HG03520 (cell line): ENCODE results near the gene PHF19.

Source experiments
- ATAC-seq: cut with Tn5 transposase; IDR thresholded peaks from one replicate; pipeline ENCODE4 v1.9.1; 2021; ENCODE audit warnings: mild to moderate bottlenecking, moderate library complexity; ENCODE audit not compliant: unreplicated experiment

The PHF19 gene

DNA sequence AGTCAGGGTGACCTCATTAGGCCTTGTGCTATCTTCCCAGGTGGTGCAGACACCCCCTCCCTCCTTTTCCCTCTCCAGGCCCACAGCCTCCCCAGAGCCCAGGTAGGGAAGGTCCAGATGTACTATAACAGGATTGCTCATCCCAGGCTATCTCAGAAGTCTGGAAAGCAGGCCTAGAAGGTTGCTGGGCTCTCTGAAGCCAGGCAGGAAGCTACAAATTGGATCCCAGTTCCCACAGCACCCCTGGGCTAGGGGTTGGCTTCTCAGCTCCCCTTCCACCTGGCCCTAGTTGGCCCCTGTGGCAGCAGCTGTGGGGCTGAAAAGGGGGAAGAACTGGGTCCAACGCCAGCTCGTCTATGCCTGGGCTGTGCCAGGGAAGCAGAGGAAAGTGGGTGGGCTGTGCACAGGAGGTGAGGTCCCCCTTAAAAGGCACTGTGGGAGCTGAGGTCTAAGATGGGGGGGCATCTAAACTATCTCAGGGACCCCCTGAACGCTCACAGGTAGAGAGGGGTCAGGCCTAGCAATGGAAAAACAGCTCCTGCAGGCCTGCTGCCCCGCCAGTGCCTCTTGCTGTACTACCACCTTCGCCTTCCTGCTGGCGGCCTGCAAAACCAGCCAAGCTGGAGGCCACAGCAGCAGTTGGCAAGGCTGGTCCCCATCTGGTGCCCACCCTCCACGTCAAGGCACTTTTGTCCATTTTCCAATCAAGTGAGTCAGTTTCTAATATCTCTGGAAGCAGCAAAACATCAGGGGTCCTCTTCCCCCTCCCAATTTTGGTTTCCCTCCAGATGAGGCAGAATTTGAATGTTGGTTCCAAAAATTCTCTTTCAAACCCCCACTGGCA is 20.9 kb downstream of the PHF19 start:
- ATAC-seq: no peak

DNA sequence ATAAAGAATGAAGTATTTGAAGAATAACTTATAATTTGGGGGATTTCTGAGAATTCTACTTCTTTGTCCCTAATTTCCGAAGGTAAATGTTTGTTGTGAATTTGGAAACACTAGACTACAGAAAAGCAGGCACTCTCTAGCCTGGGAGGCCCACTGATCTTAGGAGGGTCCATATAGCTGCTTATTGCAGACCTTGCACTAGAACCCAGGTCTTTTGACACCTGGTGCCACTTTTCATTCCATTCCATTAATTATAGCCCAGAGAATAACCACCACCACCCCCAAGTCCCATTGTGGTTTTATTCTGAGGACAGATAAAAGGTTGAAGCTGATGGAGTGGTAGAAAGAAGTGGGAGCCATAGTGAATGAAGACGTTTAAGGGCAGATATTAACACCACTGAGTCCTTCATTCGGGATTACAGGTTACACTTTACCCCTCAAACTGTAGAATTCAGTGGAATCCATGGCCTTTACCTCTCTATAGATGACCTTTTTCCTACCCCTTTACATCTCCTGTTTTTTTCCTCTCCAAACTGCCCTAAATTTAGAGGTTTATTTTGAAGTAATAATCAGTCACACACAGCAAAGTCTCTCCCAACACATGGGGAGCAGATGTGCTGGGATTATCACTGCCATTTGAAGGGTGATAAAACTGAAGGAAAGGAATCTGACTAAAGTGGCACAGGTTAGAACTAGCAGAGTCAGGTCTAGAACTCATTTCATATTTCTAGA is 22.2 kb downstream of the PHF19 start:
- no peak for ATAC-seq

DNA sequence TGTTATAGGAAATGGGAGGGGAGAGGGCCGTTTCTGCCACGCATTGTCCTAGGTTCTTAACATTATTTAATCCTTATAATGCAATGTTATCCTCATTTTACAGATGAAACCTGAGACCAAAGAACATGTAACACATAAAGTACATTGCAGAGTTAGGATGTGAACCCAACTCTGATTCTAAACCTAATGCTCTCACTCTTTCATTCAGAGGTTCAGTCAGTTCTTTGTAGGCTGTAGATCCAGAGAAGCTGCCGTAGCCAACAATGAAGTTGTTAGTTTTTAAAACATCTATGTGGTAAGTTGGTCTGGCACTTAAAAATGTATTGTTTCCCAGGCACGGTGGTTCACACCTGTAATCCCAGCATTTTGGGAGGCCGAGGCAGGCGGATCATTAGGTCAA is 23.8 kb downstream of the PHF19 start:
- ATAC-seq: no peak

DNA sequence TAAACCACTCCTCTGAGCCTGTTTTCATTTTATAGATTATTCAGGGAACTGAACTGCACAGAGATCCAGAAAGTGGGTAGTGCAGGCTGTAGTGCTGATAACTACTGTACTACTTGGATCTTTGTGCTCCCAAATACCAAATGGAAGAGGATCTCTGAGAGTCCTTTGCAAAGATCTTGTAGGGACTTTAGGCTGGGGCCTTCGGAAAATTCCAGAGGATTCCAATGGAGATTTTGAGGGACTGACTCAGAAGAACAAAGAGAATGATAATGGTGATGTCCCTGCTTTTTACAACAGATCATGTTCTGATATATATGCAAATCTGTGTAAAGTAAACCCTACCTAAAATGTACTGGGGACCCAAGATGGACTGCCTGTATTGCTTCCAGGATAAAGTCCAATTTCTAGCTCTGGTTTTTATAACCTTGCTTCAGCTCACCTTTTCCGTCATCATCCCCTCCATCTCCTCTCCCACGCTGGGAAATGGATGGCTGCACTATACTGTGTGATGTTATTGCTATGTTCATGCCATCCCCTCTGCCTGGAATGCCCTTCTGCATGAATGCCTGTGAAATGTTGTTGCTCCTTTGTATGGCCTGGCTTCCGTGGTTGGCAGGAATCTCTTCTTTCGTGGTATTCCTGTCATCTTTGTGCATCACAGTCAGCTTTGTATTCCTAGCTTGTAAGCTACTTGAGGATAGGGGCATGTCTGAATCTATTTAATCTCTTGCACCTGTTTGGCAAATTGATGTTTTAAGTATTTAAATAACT is 24.6 kb downstream of the PHF19 start:
- no peak for ATAC-seq

DNA sequence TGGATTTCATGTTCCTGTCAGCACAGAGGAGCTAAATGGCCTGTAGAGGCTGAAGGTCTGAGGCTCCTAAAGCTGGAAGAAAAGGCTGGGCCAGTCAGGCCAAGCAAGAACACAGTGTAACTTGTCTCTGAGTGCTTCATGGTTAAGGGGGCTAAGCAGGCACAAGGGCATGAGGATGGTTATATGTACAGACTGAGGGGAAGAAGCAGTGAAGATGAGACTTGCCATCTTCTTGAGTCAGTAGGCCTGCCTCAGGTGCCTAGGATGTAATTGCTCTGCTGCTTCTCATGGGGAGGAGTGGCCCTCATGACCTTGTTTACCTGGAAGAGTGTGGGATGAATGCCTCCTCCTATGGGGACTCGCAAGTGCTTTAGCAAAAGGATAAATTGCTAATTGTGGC is 25.5 kb downstream of the PHF19 start:
- no peak for ATAC-seq

DNA sequence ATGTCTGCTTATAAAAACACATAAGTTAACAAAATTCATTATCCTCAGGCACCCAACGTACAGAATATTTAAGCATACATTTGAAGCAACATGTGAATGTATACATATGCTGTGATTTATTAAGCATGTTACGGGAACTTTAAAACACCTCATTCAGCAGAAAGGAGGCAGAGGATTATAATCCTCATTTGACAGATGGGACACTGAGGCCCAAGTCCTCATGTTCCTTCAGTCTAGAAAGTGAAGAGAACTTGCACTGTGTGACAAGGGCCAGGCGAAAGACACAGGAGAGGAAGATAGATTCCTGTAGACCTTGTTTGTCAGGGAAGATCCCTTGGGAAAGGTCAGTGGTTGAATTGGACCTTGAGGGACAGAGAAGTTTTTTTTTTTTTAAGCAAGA is 26.7 kb downstream of the PHF19 start:
- ATAC-seq: no peak

DNA sequence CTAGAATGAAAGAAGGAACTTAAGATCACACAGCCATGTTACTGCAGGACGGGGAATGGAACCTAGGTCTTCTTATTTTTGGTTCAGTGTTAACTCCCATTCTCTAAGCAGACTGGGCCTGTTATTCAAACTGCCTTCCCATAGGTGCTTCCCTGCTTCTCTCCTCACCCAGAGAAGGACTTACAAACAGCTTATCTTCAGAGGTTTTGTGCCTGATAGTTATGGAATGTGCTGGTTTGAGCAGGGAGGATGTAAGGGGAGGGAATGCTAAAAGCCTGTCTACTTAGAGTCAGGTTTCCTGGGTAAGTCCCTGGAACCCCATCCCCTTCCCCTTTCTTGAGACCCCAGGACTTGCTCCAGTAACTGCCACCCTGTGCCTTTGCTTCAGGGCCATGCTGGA is 30.1 kb downstream of the PHF19 start:
- no peak for ATAC-seq

DNA sequence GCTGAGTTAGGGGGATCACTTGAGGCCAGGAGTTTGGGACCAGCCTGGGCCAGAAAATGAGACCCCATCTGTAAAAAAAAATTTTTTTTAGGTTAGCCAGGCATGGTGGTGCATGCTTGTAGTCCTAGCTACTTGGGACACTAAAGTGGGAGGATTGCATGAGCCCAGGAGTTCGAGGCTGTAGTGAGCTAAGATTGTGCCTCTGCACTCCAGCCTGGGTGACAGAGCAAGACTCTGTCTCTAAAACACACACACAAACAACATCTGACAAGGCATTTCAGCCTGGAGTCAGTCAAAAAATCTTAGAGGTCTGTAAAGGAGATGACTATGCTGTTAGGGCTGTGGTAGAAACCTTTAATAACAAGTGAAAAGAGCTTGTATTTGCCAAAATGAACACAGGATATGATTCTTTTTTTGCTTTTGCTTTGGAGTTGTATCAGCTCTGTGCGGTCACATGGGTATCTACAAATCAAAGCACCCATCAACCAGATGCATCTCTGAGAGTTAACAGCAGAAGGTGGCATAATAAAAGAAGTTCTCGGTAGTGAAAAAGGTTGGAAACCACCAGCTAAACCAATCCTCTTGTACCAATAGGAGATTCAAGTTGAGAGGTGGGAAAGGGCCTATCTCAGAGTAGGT is 30.6 kb downstream of the PHF19 start:
- no peak for ATAC-seq

DNA sequence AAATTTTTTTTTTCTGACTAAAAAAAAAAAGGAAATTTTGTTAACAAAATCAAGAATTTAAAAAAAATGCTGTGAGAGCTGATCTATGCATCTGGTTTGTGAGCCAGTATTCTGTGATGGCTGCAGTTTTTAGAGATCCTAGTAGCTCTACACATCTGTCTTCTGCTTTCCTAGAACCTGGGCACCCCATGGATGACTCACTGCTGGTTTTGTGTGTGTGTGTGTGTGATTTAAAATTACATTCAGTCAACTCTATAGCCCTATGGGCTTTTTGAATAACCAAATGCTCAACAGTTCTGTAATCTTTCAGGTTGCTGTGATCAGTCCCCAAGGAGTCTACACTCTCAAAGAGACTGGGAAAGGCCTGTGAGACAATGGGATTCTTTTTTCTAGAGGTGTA is 31.7 kb downstream of the PHF19 start:
- no peak for ATAC-seq

DNA sequence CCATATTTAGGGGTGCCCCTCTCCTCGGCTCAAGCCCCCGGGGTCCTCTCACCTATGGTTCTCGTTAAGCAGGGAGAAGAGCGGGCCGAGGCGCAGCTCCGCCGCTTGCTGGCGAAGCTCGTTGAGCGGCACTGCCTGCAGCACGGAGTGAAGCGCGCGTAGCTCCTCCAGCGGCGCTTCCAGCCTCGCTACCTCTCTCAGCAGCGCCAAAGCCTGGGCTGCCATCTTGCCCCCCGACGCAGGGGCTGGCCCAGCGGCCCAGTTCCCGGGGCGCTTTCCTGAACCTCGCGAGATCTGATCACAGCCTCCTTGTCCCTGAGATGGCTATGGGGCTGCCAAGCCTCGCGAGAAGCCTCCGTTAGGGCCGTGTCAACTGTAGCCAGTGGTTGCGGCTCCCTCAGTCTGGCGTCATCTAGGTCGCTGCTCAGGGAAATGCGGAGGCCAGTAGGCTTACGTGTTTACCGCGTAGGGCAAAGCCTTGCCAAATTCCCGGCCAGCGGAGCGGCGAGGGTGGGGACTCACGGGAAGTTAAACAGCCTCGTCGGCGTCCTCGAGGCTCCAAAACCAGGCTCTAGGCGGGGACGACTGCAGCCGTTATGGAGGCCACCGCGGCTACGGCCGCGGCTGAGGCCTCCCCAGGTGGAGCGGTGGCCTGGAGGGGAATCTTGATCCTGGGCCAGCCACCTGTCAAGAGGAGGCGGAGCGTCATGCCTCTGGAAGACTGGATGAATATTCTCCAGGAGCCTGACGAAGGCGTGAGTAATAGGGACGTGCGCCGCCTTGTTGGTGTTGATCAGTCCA is 34.1 kb downstream of the PHF19 start, which contains the start of gene PSMD5:
Gene PSMD5 (minus strand): TSS at position 238 of the 801 bp plus-strand sequence. CDS start 13 bp downstream, at position 225.
- peak; percentile 98 for ATAC-seq

DNA sequence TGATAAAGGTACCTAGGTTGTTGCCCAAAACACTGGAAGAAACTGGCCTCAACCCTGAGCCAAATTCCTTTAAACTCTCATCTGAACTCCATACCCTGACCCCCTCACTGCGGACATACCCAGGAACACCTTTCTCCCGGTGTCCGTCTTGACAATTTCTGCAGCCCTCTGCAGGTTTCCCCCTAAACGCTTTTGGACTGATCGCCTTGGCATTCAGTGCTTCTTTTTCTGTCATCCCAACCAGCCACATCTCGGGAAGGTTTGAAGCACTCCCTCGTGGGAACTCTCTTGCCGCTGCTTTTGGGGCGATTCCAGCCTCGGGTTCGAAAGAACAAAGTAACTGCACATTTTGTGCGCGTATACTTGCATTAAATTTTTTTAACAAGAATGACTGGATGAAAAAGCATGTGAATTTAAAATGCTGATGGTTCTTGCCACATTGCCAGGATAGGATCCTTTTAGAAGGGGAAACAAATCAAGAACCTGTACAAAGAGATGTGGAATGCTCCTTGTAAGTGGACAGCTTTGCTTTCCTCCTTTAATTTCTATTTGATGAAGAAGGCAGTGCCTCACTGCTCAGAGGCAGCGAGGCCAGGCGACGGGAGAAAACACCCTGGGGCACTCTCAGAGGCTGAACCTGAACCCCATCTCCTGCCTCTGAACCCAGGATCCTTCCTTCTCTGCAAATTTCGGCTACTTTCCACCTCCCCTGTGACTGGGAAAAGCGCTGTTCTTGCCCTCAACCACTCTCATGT is 34.9 kb downstream of the PHF19 start:
- no peak for ATAC-seq

DNA sequence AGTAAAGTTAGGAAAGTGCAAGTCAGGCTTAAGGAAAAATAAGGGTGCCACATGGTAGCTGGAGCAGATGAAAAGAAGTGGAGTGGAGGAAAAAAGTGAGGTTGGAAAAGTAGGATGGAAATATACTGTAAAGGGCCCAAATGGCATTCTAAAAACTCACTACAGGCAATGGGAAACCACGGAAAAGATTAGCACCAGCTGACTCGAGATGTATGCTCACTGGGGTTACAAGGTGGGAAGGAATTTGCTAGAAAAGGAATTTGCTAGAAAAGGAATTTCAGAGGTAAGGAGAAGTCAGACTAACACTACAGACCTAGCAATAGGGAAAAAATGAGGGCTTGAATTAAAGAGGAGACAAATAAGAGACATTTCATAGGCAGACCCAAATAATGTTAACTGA is 37.8 kb downstream of the PHF19 start:
- no peak for ATAC-seq

DNA sequence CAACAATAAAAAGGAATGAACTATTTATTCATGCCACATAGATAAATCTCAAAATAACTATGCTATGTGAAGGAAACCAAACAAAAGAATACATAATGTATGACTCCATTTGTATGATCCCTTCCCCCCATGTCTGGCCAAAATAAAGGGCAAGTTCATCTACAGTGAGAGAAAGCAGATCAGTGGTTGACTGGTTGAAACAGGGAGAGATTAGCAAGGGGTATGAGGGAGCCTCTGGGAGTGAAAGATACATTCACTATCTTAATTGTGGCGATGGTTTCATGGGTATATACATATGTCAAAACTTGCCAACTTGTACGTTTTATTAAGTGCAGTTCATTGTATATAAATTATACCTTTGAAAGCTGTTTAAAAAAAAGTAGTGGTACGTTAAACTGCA is 39.1 kb downstream of the PHF19 start:
- no peak for ATAC-seq

DNA sequence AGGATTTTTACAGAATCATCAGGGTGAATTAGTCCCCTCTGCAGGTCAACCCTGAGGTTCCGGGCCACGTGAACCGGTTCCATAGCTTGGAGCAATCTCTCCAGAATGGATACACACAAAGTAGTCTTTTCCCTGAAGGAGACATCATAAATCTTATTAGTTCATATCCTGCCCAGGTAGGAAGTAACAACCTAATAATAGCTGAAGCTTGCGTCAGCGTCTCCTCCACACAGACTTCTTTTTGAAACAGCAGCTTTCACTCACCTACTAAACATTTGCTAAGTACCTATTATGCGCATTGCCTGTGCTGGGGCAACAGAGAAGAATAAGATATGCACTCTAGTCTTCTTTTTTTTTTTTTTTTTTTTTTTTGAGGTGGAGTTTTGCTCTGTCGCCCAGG is 43.7 kb downstream of the PHF19 start:
- ATAC-seq: no peak

DNA sequence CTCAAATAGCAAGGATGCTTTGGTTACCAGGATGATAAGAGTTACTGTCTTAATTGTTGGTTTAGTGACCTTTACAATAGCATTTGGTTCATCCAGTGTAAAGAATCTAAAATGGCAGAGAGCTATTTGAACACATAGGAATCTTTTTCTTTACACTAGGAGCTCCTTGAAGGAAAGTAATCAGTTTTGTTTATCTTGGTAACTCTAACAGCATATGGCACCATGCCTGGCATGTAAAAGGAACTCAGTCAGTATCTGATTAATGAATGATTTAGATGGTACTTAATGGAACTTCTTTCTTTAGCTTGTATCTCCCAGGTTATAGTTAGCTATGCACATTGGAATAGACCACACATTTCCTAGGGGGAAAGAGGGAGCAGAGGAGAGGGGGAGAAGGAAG is 44.2 kb downstream of the PHF19 start:
- ATAC-seq: no peak

DNA sequence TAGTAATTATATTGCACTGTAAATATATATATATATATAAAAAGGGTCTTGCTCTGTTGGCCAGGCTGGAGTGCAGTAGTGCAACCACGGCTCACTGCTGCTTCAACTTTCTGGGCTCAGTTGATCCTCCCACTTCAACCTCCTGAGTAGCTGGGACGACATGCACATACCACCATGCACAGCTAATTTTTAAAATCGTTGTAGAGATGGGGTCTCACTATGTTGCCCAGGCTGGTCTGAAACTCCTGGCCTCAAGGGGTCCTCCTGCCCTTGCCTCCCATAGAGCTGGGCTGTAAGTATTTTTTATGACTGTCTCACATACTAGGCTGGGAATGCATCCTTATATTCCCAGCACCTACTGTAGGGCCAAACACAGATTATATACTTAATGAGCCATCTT is 46.1 kb downstream of the PHF19 start:
- no peak for ATAC-seq

DNA sequence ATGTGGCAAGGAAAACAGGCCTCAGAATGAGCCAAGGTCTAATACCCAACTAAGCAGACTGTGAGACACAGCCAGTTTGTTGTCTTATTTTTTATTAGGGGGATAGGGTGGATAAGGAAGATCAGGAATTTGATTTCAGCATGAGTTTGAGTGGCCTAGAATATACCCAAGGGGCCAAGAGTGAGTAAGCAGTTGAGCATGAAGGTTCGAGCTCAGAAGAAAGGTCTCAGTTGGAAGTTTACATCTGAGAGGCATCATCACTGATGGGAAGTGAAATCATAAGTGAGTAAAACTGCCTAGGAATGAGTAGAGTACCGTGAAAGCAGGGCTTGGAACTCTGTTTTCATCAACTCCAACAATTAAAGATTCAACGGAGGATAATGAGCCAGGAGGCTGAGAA is 46.8 kb downstream of the PHF19 start:
- ATAC-seq: no peak

DNA sequence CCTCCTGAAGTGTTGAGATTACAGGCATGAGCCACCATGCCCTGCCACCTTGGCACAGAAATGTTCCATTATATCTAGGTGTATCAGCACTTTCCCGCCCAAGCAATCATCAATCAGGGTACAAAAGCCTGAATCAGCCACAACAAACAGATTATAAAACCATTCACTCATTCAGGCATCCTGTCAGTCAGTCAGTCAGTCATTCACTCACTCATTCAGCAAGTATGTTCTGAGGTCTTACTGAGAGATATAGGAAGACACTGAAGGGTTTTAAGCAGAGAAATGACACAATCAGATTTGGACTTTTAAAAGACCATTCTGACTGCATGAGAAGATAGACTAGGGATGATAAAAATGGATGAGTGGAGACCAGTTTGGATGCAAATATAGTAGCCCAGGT is 47.3 kb downstream of the PHF19 start:
- no peak for ATAC-seq

DNA sequence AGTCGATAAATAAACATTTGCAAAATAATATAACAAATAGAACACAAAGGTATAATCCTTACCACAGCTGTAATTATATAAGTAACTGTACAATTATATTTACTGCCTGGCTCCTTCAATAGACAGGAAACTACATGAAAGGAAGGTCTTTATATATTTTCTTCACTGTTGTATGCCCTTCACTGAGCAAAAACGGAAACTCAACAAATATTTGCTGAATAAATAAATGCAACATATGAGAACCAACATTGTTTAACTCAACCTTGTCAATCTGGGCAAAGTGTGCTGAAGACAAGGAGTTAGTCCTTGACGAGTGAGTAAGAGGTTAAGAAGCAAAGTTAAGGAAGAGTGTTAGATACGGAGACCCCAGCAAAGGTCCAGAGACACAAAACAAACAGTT is 56.9 kb downstream of the PHF19 start:
- no peak for ATAC-seq

DNA sequence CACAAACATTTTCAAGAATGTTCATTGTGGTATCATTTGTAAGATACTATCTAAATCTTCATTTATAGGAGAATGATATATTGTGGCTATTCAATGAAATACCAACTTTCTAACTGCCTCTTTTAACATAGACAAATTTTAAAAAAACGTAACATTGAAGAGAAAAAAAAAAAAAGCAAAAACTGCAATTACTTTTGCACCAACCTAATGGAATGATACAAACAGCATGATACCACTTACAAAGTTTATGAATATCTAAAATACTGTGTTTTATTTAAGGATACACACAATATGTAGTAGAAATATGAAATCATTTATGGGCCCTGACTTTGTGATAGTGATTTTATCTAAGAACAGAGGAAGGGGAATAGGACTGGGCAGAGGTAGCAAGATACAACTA is 58.4 kb downstream of the PHF19 start:
- no peak for ATAC-seq
